DLD1 (cell line): ENCODE measurements around the gene RPL19.

Experiments
- in situ Hi-C: cut with HindIII; loops from 2 replicates; pipeline ENCODE4 v1.10.0; 2017; ENCODE audit warnings: low sequenced_read_pairs

RPL19 gene

DNA sequence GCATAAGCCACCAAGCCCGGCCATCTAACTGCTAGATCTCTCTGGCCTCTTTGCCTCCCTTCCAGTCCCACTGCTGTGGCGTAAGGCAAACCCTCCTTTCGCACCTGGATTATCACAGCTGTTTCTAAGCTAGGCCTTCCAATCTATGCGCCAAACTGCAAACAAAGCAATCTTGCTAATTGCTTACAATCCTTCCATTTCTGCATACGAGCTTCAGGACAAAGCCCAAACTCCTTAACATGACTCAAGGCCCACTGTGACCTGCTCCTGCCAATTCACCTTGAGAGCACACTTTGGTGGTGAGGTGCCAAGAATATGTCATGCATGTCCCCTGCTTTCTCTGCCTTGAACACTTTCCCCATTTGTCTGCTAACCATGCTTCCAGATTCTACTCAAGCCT lies 28.1 kb upstream of the RPL19 start:
- in situ Hi-C loops: no loop called here

DNA sequence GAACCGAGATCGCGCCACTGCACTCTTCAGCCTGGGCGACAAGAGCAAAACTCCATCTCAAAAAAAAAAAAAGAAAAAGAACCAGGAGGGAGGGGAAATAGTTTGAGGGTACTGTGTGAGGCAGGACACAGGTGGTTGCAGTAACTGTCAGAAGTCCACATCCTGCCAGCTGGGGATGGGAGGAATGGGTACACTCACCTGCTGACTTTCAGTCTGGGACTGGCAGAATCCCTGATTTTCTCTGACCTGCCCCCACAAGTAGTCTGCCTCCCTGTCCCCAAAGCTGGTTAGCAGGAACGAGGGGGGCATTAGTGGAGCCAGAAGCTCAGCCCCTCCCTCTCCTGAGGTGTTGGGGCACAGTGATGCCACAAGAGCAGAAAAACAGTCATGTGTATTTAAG lies 27.0 kb upstream of the RPL19 start:
- in situ Hi-C loops: no loop called here

DNA sequence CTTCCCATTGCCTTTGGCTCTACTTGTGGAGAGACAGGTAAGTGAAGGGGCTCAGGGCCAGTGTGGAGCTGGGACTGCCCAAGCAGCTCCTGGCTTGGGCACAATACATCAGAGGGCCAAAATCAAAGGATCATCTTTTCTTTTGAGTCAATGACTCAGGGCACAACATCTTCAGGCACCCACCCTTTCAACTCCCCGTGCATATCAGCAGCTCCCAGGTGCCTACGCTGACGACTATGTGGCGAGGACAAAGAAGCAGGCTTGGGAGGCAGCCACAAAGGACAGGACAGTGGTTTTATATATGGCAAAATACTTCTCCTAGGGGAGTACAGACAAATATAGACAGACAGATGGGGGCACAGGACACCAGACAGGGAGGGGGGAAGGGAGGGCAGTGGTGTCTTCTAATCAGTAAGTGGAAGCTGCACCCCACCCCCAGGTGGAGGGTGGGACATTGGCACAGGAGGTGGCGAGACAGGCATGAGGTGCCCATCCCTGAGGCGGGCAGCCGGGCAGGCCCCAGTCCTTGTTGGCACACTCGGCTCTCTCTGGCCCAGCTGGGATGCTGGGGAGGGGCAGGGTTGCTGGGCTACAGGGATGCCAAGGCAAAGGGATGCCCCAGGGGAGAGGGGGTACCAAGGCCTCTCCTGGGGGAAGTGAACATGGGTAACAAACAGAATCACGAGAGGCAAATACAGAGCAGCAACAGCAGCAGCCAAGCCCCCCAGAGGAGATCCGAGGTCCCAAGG lies 26.4 kb upstream of the RPL19 start:
- in situ Hi-C loops: no loop called here

DNA sequence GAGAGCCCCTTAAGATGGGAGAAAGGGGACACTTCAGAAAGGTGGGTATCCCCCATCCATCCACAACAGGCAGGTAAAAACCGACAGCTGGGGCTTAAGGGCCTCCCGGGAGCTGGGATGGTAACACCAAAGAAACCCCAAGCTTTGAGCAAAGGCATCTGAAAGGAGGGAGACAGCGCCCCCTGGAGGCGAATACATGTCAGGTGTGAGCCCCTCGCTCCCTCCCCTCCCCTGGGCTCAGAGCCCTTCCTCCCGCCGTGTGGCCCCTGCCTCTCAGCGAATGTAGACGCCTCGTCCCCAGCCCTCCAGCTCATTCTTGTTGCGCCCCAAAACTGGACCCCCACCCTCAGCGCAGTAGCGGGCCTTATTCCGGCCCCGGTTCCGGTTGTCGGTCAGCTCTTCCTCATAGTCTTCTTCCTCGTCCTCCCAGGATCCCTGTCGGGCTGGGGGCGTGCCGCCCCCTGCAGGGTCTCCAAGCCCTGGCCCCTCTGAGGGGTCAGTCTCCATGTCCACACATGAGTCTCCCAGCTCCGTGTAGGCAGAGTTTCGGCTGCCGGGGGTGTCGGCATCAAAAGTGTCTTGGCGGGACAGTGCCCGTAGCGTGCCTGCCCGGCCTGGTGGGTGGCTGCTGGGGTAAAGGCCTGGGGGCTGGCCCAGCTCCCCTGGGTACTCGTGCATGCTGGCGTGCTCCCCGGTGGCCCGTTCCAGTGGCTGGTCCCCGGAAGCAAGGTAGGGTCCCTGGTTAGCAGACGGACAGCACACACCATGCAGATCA lies 25.0 kb upstream of the RPL19 start:
- in situ Hi-C loops: loop anchor here (25.0 kb wide), 1 partner anchor 288 kb away; no protein-coding TSS in a partner anchor

DNA sequence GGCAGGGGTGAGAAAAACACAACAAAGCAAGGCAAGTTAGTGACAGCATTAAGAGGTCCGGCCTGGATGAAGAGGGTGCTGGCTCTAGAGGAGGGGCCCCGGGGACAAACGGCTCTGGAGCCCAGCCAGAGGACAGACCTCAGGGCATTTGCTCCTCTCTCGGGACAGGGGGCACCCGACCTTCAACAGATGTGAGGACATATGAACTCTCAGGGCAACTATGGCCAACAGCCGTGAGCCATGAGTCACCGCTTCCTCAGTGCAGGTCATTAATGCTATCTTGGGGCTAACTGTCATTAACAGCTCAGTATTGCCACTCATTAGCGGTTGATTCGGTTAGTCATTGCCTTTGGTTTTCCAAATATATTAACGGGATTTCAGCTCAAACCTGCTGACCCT lies 24.4 kb upstream of the RPL19 start:
- in situ Hi-C loops: loop anchor here (25.0 kb wide), 1 partner anchor 288 kb away; no protein-coding TSS in a partner anchor

DNA sequence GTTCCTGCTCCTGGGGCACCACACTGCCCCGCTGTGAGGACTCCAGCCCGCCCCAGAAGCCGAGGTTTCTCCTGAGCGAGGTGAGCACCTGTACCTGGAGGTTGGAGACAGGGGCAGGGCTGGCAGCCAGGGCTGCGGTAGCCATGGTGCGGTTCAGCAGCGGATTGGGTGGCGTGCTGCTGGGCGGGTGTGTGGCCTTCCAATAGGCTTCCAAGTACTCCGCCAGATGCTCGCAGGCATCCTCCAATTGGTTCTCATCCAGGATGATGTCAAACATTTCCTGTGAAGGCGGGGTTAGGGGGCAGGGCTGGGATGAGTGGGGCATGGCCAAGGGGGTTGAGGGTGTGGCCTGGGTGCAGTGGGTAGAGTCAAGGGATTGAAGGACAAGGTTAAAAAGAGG lies 22.8 kb upstream of the RPL19 start:
- in situ Hi-C loops: loop anchor here (25.0 kb wide), 1 partner anchor 290 kb away; no protein-coding TSS in a partner anchor

DNA sequence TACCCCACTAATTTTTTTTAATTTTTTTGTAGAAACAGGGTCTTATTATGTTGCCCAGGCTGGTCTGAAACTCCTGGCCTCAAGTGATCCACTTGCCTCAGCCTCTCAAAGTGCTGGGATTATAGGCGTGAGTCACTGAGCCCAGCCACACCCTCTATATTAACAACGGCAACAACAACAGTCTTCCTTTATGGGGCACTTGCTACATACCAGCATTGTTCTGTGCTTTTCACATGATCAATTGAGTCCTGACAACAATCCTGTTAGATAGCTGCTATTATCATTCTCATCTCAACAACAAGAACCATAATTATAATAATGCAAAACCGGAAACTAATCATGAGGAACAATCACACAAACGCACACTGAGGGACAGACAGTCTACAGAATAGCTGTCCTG lies 21.5 kb upstream of the RPL19 start:
- in situ Hi-C loops: loop anchor here (25.0 kb wide), 1 partner anchor 291 kb away; no protein-coding TSS in a partner anchor

DNA sequence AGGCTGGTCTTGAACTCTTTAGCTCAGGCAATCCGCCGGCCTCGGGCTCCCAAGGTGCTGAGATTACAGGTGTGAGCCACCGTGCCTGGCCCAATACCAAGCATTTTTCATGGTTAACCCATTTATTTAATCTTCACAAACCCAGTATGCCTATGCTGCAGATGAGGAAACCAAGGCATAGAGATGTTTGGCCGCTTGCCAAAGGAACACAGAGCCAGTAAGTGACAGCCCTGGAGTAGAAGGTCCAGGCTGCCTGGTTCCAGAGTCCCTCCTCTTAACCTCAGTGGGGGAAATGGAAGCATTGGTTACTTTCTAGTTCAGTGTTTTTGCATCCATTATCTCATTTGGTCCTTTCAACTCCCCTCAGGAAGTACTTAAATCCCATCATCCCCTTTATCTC lies 18.8 kb upstream of the RPL19 start:
- in situ Hi-C loops: loop anchor here (25.0 kb wide), 1 partner anchor 294 kb away; no protein-coding TSS in a partner anchor

DNA sequence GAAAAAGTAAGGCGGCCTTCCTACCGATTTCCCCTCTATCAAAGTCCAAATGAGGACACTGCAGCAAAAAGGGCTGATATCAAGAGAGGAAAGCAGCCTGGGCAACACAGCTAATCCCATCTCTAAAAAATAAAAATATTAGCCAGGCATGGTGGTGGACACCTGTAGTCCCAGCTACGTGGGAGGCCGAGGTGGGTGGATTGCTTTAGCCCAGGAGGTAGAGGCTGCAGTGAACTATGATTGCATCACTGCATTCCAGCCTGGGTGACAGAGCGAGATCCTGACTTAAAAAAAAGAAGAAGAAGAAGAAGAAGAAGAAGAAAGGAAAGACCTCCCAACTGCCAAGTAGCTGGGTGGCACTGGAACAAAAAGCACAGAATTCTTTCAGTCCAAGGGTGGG lies 17.0 kb upstream of the RPL19 start:
- in situ Hi-C loops: loop anchor here (25.0 kb wide), 1 partner anchor 296 kb away; no protein-coding TSS in a partner anchor

DNA sequence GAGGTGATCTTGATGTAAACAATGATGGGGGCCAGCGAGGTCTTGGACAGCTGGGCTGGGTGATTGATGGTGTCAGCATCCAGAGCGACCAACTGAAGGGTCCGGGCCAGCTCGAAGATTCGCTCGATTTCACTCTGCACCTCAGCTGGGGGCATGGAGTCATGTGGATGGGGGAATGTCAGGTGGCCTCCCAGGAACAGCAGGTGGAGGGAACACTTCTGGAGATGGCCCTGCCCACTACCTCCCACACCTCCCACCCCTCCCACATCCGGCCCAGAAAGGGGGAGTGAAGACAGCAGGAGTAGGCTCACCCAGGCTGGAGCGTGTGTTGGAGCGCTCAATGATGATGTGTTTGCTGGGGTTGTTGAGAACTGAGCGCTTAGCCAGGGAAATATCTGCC lies 16.4 kb upstream of the RPL19 start:
- in situ Hi-C loops: loop anchor here (25.0 kb wide), 1 partner anchor 296 kb away; no protein-coding TSS in a partner anchor

DNA sequence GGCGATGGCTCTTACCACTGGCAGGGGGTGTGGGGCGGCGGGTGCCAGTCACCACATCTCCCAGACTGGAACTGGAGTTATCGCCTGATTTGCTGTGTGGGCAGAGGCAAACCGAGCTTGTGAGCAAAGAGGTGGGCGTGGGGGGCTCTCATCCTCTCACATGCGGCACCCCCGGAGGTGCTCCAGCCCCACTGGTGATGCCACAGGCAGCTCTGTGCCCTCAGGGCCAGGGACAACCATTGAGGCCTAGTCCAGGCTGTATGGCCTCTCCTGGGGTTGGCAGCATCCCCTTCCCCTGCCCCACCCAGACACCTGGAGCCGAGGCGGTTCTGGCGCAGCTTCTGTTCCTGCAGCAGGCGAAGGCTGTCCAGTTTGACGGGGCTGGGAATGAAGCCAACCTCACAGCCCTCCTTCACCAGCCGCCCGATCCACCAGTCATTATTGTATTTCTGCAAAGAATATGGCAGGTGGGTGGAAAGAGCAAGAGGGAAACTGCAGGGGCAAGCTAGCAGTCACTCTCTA lies 13.5 kb upstream of the RPL19 start:
- in situ Hi-C loops: loop anchor here (25.0 kb wide), 1 partner anchor 299 kb away; no protein-coding TSS in a partner anchor

DNA sequence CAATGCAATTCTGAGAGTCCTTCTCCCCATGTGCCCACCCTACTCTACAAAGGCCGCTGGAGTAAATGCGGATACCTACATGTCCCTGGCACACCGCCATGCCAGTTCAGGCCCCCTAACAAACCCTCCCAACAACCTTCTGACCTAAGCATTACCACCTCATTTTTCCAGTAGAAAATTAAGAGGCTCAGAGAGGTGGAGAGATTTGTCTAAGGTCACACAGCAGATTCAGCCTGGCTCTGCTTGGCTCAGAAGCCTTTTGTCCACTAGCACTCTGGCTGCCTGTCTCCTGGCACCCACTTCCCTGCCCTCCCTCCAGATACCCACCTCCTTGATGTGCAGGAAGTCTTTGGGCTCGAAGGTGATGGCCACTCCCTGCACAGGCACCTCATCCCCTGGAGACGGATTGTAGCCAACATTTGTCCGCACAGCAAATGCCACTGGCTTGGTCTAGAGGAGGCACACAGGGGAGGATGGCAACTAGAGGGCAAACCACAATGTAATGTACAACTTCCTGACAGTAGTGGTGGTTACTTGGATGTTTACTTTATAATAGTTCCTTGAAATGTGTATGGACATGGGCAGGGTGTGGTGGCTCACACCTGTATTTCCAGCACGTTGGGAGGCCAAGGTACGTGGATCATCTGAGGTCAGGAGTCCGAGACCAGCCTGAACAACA lies 12.8 kb upstream of the RPL19 start:
- in situ Hi-C loops: loop anchor here (25.0 kb wide), 1 partner anchor 300 kb away; no protein-coding TSS in a partner anchor

DNA sequence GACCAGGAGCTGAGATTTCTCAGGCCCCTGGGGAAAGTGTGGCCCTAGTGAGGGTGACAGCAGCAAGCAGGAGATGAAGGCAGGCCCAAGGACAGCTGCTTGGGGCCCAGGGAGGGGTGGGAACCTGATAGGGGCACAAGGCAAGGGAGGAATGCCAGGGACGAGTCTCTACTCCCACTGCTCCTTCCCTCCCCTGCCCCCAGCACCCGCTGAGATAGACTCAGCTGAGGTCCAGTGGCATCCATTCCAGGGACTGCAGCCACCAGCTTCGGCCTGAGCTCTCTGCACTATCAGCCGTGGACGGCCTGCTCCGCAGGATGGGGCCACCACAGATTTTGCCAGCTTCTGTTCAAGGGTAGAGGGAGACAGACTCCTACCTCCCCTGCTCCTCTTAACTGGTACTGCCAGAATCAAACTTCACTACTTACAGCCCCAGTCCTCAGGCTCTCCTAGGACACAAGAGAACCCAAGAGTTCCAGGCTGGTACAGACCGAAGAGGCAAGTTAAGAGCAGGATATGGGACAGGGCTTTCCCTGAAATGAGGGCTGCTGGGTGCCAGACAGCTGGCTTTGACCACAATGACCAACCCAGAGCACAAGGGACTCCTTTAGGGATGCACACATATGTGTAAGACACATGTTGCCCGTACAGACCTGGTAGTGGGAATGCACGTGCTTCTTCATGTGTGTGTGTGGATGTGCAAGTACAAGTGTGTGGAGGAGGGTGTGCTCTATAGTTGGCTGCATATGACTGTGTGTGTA lies 8.2 kb upstream of the RPL19 start:
- in situ Hi-C loops: loop anchor here (25.0 kb wide), 1 partner anchor 305 kb away; no protein-coding TSS in a partner anchor

DNA sequence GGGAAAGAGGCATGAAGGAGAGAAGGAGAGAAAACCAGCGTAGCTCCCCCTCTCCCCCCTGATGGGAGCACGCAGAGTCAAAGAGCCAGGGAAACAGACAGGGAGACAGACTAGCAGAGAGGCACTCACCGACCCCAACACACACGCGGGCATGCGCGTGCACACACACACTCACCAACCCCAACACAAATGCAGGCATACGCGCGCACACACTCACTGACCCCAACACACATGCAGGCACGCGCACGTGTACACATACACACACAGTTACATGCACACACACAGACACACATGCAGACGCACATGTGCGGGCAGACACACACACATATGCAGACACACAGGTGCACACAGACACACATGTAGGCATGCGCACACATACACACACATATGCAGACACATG lies 7.2 kb upstream of the RPL19 start:
- in situ Hi-C loops: loop anchor here (25.0 kb wide), 1 partner anchor 306 kb away; no protein-coding TSS in a partner anchor

DNA sequence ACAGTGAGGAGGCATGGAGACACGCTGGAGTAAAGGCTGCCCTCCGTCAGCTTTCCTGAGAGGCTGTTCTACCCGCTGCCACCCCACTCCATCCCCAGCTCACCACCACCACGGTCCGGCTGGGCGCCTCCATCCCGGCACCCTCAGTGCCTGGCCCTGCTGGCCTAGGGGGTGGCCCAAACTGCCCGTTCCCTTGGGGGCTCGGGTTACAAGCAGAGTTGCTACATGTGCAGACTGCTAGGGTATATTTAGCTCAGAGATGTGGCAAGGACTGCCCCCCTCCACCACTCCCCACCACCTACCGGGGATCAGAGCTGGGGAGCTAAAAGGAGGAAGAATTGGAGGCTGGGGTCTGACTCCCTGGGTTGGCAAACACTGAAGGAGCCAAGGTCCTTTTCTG lies 6.7 kb upstream of the RPL19 start:
- in situ Hi-C loops: loop anchor here (25.0 kb wide), 1 partner anchor 306 kb away; no protein-coding TSS in a partner anchor

DNA sequence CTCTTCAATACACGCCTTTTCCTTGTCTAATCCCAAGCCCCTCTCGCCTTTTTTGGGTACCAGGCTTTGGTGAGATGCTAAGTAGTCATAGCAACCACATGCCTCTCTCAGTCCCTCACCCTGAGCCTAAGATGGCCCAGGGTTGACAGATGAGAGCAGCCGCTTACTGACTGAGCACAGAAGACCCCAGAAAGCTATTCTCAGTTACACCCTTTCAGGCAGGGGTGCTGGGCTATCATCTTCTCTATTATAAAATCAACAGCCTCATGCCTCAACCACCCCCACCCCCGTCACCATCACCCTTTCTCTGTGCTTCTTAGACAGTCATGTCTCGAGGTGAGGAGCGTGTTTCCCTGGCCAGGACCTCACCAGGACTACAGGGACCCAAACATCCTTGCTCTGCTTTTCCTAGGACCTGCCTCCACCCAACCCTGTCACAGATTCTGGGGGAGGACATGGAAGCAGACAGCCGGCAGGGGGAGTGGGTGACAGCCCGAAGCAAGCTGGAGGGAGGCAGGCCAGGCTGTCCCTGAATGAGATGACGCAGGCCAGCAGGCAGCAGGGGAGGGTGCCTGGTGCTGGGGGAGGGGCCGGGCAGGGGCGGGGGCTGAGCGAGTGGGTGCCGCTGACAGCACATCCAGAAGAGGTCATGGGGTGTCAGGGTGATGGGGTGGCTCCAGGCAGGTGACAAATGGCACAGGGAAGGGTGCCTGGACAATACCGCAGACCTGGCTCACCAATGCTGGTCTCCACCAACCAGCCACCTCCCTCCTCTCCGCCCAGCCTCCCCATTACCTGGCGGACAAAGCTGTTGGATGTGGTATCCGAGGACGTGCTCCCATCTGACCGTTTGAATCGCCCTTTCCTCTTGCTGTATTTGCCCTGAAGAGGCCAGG lies 5.7 kb upstream of the RPL19 start:
- in situ Hi-C loops: loop anchor here (25.0 kb wide), 1 partner anchor 307 kb away; no protein-coding TSS in a partner anchor

DNA sequence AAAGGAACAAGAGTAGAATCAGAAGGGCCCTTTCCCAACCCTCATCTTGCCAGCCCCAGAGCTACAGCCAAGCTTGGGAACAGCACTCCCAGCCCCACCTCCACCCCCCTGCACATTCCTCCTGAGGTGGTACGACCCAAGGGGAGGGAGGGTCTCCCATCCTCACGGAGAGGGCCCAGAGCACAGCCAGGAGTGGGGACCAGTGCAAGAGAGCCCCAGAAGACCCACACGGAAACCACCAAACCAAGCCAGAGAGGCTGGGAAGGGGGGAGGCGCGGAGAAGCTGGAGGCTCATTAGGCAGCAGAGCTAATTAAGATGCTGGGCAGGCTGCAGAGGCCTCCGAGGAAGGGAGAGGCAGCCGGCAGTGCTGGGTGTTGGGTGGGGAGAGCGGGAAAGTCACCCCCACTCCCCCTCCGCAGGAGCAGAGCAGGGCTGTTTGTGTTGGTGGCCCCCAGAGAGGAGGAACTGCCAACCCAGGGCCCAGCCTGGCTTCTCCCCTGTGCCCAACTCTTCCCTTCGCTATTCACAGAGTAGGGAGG lies 5.0 kb upstream of the RPL19 start:
- in situ Hi-C loops: loop anchor here (25.0 kb wide), 1 partner anchor 308 kb away; no protein-coding TSS in a partner anchor

DNA sequence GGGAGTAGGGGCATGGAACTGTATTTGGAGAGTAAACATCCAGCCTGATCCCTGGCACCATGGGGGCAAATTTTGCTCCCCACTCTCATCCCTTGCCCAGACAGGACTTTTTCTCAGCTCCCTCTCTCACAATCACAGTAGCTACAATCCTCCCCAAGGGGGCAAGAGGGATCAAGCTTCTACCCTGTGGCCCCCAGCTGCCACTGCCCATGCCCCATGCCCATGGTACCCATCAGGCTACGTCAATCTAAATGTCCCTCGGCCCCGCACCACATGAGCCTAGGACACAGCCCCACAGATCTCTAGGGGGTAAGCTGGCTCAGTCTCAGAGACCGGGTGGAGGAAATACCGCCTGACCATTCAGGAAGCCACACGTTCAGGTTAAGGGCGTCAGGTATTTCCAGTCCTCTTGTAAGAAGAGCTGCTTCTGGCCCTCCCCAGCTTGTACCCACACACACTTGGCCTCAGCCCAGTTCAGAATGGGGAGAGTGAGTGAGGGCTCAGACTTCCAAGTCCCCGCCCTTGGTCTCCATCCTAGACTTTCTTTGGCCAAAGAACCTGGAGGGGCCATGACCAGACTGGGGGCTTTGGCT lies 4.4 kb upstream of the RPL19 start:
- in situ Hi-C loops: loop anchor here (25.0 kb wide), 1 partner anchor 308 kb away; no protein-coding TSS in a partner anchor
